ENCODE measurements around the gene SLC7A9. TPM values are rescaled to one million over a fixed set of nuclear protein-coding genes. Genes with fewer than 3 reads are reported as not detected.

SLC7A9 gene
- total and polyA plus RNA-seq, 2 donors (not counting 1 experiment from before 2014, with no cell fraction given): 0.17 TPM; not detected in 1

DNA sequence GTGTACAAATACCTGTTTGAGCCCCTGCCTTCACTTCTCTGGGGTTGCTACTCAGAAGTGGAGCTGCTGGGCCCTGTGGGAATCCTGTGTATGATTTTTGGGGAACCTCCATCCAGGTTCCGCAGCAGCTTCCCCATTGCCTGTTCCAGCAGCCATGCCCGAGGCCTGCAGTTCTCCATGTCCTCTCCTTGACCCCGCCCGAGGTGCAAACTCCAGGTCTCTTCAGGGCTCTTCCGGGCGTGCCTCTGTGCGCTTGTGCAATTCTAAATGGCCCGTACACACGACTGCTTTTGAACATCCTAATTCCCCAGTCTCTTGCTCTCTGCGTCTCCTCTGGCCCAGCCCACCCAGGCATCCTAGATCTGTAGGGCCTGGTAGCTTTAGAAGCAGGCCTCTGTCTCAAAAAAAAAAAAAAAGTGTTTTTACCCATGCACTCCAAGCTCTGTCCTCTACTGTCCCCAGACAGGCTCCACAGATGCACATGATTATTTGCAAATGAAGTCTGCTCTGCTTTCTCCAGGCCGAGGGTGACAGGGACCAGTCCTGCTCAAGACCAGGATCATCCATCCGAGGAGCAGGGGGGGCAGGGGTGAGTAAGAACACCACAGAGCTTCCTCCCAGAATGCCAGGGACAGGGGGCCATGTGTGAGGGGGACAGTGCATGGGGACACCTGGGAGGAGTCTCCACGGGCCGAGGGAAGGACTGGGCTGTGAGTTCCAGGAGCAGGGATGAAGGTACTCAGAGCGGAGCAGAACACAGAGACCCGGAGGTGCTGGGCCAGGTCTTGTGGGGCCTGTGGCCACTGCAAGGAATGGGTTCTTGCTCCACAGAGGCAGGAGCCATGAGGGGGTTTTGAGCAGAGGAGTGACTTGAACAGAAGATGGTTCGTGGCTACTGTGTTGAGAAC is 51.7 kb downstream of the SLC7A9 start:
- no peaks in the 10 kb centered on the region for H3K4me1 ChIP-seq (ENCODE audit: control insufficient read depth, extremely low read depth, insufficient read depth, low read length)
- no peak overlapping the region for H3K27ac ChIP-seq (ENCODE audit: insufficient read depth, low read length)
- H3K9ac ChIP-seq (ENCODE audit: insufficient read depth, low read length): no peak overlapping the region
- H3K36me3 ChIP-seq (ENCODE audit: control insufficient read depth, insufficient read depth, low read length): no peaks in the 10 kb centered on the region
- no peak overlapping the region for H3K4me3 ChIP-seq (replicated peaks in 1 of 4; ENCODE audit: control extremely low read depth in 1 of 4, insufficient read depth in 1 of 4, low read depth in 3 of 4, low read length in 4 of 4)
- H3K27me3 ChIP-seq (ENCODE audit: control insufficient read depth, insufficient read depth, low read length): peaks cover 3% of the 10 kb centered on the region
- no peaks in the 10 kb centered on the region for H4K20me1 ChIP-seq (ENCODE audit: control insufficient read depth, extremely low read depth, insufficient read depth, low read length)
- TF ChIP-seq, protein P1, sequence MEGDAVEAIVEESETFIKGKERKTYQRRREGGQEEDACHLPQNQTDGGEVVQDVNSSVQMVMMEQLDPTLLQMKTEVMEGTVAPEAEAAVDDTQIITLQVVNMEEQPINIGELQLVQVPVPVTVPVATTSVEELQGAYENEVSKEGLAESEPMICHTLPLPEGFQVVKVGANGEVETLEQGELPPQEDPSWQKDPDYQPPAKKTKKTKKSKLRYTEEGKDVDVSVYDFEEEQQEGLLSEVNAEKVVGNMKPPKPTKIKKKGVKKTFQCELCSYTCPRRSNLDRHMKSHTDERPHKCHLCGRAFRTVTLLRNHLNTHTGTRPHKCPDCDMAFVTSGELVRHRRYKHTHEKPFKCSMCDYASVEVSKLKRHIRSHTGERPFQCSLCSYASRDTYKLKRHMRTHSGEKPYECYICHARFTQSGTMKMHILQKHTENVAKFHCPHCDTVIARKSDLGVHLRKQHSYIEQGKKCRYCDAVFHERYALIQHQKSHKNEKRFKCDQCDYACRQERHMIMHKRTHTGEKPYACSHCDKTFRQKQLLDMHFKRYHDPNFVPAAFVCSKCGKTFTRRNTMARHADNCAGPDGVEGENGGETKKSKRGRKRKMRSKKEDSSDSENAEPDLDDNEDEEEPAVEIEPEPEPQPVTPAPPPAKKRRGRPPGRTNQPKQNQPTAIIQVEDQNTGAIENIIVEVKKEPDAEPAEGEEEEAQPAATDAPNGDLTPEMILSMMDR (conservative IDR thresholded peaks at IDR 0.05 in 1 of 2, IDR thresholded peaks at IDR 0.05 in 1 of 2; ENCODE audit: low read depth in 1 of 2, low read length in 2 of 2): no peak
- no peak for TF ChIP-seq EZH2 (IDR thresholded peaks at IDR 0.05; ENCODE audit: low read length, missing control alignments)
- H3K9me3 ChIP-seq (ENCODE audit: control insufficient read depth, insufficient read depth, low read depth, low read length): no peaks in the 10 kb centered on the region
- no peak overlapping the region for H2AFZ ChIP-seq (ENCODE audit: low read length)
- DNase-seq (ENCODE audit: low read depth in 2 of 2): no peak
- no peak overlapping the region for H3K4me2 ChIP-seq (ENCODE audit: extremely low read depth, insufficient read depth, low read length)
- no peaks in the 10 kb centered on the region for H3K79me2 ChIP-seq (ENCODE audit: control insufficient read depth, insufficient read depth, low read length)

DNA sequence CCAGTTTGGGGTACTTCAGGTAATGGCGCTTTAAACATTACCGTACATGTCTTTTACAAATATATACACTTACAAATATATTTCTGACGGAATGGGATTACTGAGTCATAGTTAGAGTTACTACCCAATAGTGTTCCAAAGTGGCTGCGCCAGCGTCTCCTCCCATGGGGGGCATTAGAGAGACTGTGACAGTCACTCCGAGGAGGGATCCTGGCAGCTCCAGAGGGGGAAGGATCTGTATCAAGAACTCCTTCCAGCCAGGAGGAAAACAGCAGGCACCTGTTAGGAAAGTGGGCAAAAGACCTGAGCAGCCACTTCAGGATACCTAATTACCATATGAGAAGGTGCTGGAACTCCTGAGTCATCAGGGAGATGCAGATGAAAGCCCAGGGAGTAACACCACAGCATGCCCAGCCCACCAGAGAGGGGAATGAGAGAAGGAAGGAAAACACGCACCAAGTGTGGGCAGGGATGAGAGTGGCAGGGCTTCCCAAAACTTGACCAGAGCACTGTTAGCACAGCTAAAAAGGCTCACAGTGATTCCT is 52.9 kb downstream of the SLC7A9 start:
- H3K36me3 ChIP-seq (ENCODE audit: control insufficient read depth, insufficient read depth, low read length): no peaks in the 10 kb centered on the region
- H3K4me2 ChIP-seq (ENCODE audit: extremely low read depth, insufficient read depth, low read length): no peak overlapping the region
- no peak for DNase-seq (ENCODE audit: low read depth in 2 of 2)
- no peak overlapping the region for H3K27ac ChIP-seq (ENCODE audit: insufficient read depth, low read length)
- H3K9me3 ChIP-seq (ENCODE audit: control insufficient read depth, insufficient read depth, low read depth, low read length): no peaks in the 10 kb centered on the region
- no peaks in the 10 kb centered on the region for H3K4me1 ChIP-seq (ENCODE audit: control insufficient read depth, extremely low read depth, insufficient read depth, low read length)
- H3K79me2 ChIP-seq (ENCODE audit: control insufficient read depth, insufficient read depth, low read length): no peaks in the 10 kb centered on the region
- no peak overlapping the region for H3K9ac ChIP-seq (ENCODE audit: insufficient read depth, low read length)
- H2AFZ ChIP-seq (ENCODE audit: low read length): no peak overlapping the region
- H3K4me3 ChIP-seq (replicated peaks in 1 of 4; ENCODE audit: control extremely low read depth in 1 of 4, insufficient read depth in 1 of 4, low read depth in 3 of 4, low read length in 4 of 4): no peak overlapping the region
- H4K20me1 ChIP-seq (ENCODE audit: control insufficient read depth, extremely low read depth, insufficient read depth, low read length): no peaks in the 10 kb centered on the region
- TF ChIP-seq, protein P1 (conservative IDR thresholded peaks at IDR 0.05 in 1 of 2, IDR thresholded peaks at IDR 0.05 in 1 of 2; ENCODE audit: low read depth in 1 of 2, low read length in 2 of 2): no peak
- no peak for TF ChIP-seq EZH2 (IDR thresholded peaks at IDR 0.05; ENCODE audit: low read length, missing control alignments)
- peaks cover 3% of the 10 kb centered on the region for H3K27me3 ChIP-seq (ENCODE audit: control insufficient read depth, insufficient read depth, low read length)

DNA sequence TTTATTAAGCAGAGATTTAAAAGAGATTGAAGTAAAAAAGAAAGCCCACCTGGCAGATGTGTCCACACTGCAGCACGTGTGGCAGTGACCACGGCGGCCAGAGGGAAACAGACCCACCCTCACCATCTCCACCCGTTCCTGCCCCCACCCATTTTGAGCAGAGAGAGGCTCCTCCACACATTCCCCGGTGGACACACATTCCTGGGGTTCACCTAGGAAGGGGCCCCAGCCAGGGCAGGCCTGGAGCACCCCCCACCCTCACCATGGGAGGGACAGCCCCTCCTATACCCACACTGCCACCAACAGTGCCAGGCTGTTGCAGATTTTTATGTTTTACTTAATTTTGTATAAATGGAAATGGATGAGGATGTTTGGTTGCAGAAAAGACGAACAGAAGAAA is 54.9 kb downstream of the SLC7A9 start:
- no peak for DNase-seq (ENCODE audit: low read depth in 2 of 2)
- no peak overlapping the region for H2AFZ ChIP-seq (ENCODE audit: low read length)
- no peak overlapping the region for H3K4me2 ChIP-seq (ENCODE audit: extremely low read depth, insufficient read depth, low read length)
- no peaks in the 10 kb centered on the region for H4K20me1 ChIP-seq (ENCODE audit: control insufficient read depth, extremely low read depth, insufficient read depth, low read length)
- H3K79me2 ChIP-seq (ENCODE audit: control insufficient read depth, insufficient read depth, low read length): no peaks in the 10 kb centered on the region
- no peaks in the 10 kb centered on the region for H3K9me3 ChIP-seq (ENCODE audit: control insufficient read depth, insufficient read depth, low read depth, low read length)
- no peaks in the 10 kb centered on the region for H3K36me3 ChIP-seq (ENCODE audit: control insufficient read depth, insufficient read depth, low read length)
- no peaks in the 10 kb centered on the region for H3K4me1 ChIP-seq (ENCODE audit: control insufficient read depth, extremely low read depth, insufficient read depth, low read length)
- no peak overlapping the region for H3K4me3 ChIP-seq (replicated peaks in 1 of 4; ENCODE audit: control extremely low read depth in 1 of 4, insufficient read depth in 1 of 4, low read depth in 3 of 4, low read length in 4 of 4)
- no peak overlapping the region for H3K27ac ChIP-seq (ENCODE audit: insufficient read depth, low read length)
- H3K9ac ChIP-seq (ENCODE audit: insufficient read depth, low read length): no peak overlapping the region
- H3K27me3 ChIP-seq (ENCODE audit: control insufficient read depth, insufficient read depth, low read length): no peaks in the 10 kb centered on the region
- TF ChIP-seq, protein P1 (conservative IDR thresholded peaks at IDR 0.05 in 1 of 2, IDR thresholded peaks at IDR 0.05 in 1 of 2; ENCODE audit: low read depth in 1 of 2, low read length in 2 of 2): no peak
- no peak for TF ChIP-seq EZH2 (IDR thresholded peaks at IDR 0.05; ENCODE audit: low read length, missing control alignments)
